Adipose tissue (tissue), 3 donors: ENCODE results near the gene TLR2. TPM values are rescaled to one million over a fixed set of nuclear protein-coding genes. Genes with fewer than 3 reads are reported as not detected.

Experiments used
- H3K27ac ChIP-seq: one replicate; pipeline ENCODE4 v1.5.1; 2013; ENCODE audit warnings: low read depth, low read length
- WGBS, 3 donors: extraction: QIAGEN DNeasy Blood & Tissue Kit; methylation state at CpG; one replicate each; pipeline ENCODE4 v1.1.7; 2013; 5-methylcytosine and 5-hydroxymethylcytosine counted together
- polyA plus RNA-seq, 3 donors: library from polyadenylated mRNA; stranded (reverse); fragments of 200-250 nt; gene quantifications; one replicate each; pipeline ENCODE4 v1.2.3, GENCODE V29; 2013
- donor health status: healthy with polysubstance abuse.
- donor health status: Bipolar disorder and iron deficiency.
- donor health status: healthy.

The TLR2 gene
- 10 to 100 TPM in 2 of 3 donors, 1 to 10 TPM in 1; 2.3 to 19.2 (median 11.0) TPM for polyA plus RNA-seq

GRCh38 chr4:153684182-153684970, at the start of gene TLR2:
Gene TLR2, plus strand, starts transcription at chr4:153684280. Its CDS starts 18,628 bp downstream, at chr4:153702908.
- no peak within 1 kb of the TSS for H3K27ac ChIP-seq
- 0 to 1% (median 0%) methylated on average over 64 to 75 of the region's 75 CpGs for WGBS, 3 donors

- no peak overlapping the region for H3K27ac ChIP-seq
- whole genome bisulfite sequencing, 3 donors: 74 to 89% (median 87%) methylated on average over 3 of the region's 3 CpGs
These were observed 49.2 kb upstream of the TLR2 start for GRCh38 chr4:153634738-153635353.

- H3K27ac ChIP-seq: no peak overlapping the region
These were observed 48.2 kb upstream of the TLR2 start for GRCh38 chr4:153635846-153636245.

GRCh38 chr4:153637201-153637600, 46.9 kb upstream of the TLR2 start:
- 73 to 91% (median 89%) methylated on average over 3 of the region's 3 CpGs for WGBS, 3 donors
- no peak overlapping the region for H3K27ac ChIP-seq

More at GRCh38 chr4:153635846-153636245, 48.2 kb upstream of the TLR2 start:
- 70 to 82% (median 77%) methylated on average over 6 of the region's 6 CpGs for WGBS, 3 donors

GRCh38 chr4:153638011-153638410, 46.1 kb upstream of the TLR2 start:
- H3K27ac ChIP-seq: no peak overlapping the region
- 92 to 96% (median 96%) methylated on average over 8 of the region's 8 CpGs for WGBS, 3 donors

- WGBS, 3 donors: 77 to 89% (median 84%) methylated on average over 3 of the region's 3 CpGs
- H3K27ac ChIP-seq: no peak overlapping the region
These were observed 45.1 kb upstream of the TLR2 start for GRCh38 chr4:153638999-153639398.

GRCh38 chr4:153639833-153640802, 44.0 kb upstream of the TLR2 start:
- H3K27ac ChIP-seq: no peak overlapping the region
- WGBS, 3 donors: 76 to 79% (median 77%) methylated on average over 23 of the region's 23 CpGs

GRCh38 chr4:153641532-153641931, 42.5 kb upstream of the TLR2 start:
- WGBS, 3 donors: 80 to 87% (median 83%) methylated on average over 7 of the region's 7 CpGs
- H3K27ac ChIP-seq: no peak overlapping the region

GRCh38 chr4:153643406-153644383, 40.4 kb upstream of the TLR2 start:
- no peak overlapping the region for H3K27ac ChIP-seq
- 68 to 81% (median 71%) methylated on average over 9 of the region's 9 CpGs for WGBS, 3 donors

- 67 to 95% (median 77%) methylated on average over 1 of the region's 1 CpG for WGBS, 3 donors
- no peak overlapping the region for H3K27ac ChIP-seq
These were observed 38.9 kb upstream of the TLR2 start for GRCh38 chr4:153645183-153645582.

GRCh38 chr4:153646261-153646660, 37.8 kb upstream of the TLR2 start:
- 40 to 72% (median 57%) methylated on average over 1 of the region's 1 CpG for WGBS, 3 donors
- H3K27ac ChIP-seq: no peak overlapping the region

- WGBS, 3 donors: 94 to 100% (median 100%) methylated on average over 1 of the region's 1 CpG
- H3K27ac ChIP-seq: no peak overlapping the region
These were observed 37.1 kb upstream of the TLR2 start for GRCh38 chr4:153646978-153647377.

GRCh38 chr4:153647975-153648374, 36.1 kb upstream of the TLR2 start:
- WGBS, 3 donors: 64 to 71% (median 70%) methylated on average over 4 of the region's 4 CpGs

GRCh38 chr4:153649572-153649991, 34.5 kb upstream of the TLR2 start:
- WGBS, 3 donors: 55 to 67% (median 64%) methylated on average over 6 of the region's 6 CpGs
- H3K27ac ChIP-seq: peak overlapping the region; percentile 55

More at GRCh38 chr4:153647975-153648374, 36.1 kb upstream of the TLR2 start:
- H3K27ac ChIP-seq: no peak overlapping the region

GRCh38 chr4:153651116-153651515, 33.0 kb upstream of the TLR2 start:
- WGBS, 3 donors: 43 to 72% (median 45%) methylated on average over 3 of the region's 3 CpGs
- peak overlapping the region; percentile 26 for H3K27ac ChIP-seq

- peak overlapping the region; percentile 61 for H3K27ac ChIP-seq
- 35 to 66% (median 39%) methylated on average over 5 of the region's 5 CpGs for WGBS, 3 donors
These were observed 32.5 kb upstream of the TLR2 start for GRCh38 chr4:153651587-153651986.

- 59 to 72% (median 64%) methylated on average over 11 of the region's 11 CpGs for WGBS, 3 donors
- peak overlapping the region; percentile 61 for H3K27ac ChIP-seq
These were observed 31.9 kb upstream of the TLR2 start for GRCh38 chr4:153652051-153652784.
